Right lobe of liver (tissue), 4 donors: ENCODE results near the gene FMNL2.

ENCODE experiments used
- POLR2A ChIP-seq: fragments of 450-650 bp; IDR thresholded peaks from one replicate; pipeline ENCODE4 v1.6.1; 2017; ENCODE audit warnings: antibody characterized with exemption, mild to moderate bottlenecking
- TF ChIP-seq, protein P1 (sequence below), 4 donors: fragments of 200-600 bp in 3 of 4; fragments of 450-650 bp in 1 of 4; IDR thresholded peaks; one replicate each; pipeline versions ENCODE4 v1.5.1 to v1.8.0; 2016 to 2022; ENCODE audit warnings: antibody characterized with exemption in 4 of 4, mild to moderate bottlenecking in 2 of 4
- donor health status: DM: no; HTN: no; CAD: no.
- donor health status: DM: no; HTN: no; CAD: no.
- donor health status: DM: no; HTN: yes; CAD: no.

DNA sequence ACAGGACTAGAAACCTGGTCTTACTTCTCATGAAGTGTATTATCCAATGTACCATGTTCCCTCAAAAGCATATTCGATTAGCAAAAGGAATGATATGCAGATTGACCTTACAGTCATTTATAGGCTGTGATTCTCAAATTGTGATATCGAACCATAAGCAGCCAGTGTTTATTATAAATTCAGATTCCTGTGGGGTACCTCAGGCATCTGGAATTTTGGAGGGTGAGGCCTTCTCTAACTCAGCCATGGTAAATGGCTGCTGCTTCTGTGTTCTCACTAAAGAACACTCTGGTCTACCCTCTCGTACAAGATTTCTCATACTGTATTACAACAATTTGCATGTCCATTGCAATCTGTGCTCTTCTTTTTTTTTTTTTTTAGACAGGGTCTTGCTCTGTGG is 297.8 kb downstream of the FMNL2 start:
- TF ChIP-seq, protein P1, sequence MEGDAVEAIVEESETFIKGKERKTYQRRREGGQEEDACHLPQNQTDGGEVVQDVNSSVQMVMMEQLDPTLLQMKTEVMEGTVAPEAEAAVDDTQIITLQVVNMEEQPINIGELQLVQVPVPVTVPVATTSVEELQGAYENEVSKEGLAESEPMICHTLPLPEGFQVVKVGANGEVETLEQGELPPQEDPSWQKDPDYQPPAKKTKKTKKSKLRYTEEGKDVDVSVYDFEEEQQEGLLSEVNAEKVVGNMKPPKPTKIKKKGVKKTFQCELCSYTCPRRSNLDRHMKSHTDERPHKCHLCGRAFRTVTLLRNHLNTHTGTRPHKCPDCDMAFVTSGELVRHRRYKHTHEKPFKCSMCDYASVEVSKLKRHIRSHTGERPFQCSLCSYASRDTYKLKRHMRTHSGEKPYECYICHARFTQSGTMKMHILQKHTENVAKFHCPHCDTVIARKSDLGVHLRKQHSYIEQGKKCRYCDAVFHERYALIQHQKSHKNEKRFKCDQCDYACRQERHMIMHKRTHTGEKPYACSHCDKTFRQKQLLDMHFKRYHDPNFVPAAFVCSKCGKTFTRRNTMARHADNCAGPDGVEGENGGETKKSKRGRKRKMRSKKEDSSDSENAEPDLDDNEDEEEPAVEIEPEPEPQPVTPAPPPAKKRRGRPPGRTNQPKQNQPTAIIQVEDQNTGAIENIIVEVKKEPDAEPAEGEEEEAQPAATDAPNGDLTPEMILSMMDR (IDR thresholded peaks at IDR 0.05), result no peak
- no peak for TF ChIP-seq POLR2A
